Thymus (tissue), 11 donors: ENCODE results near the gene ADAT3. TPM values are rescaled to one million over a fixed set of nuclear protein-coding genes. Genes with fewer than 3 reads are reported as not detected.

Experiments
- DNase-seq, 9 donors: peaks; one replicate each; pipeline ENCODE4 v3.0.0-alpha.2; 2013; ENCODE audit warnings: low spot score in 9 of 9, low read depth in 6 of 9, missing footprints in 1 of 9
- H3K27ac ChIP-seq, 2 donors: one replicate each; pipeline ENCODE4 v1.5.1; 2013; ENCODE audit warnings: control low read depth in 1 of 2, low read depth in 1 of 2, low read length in 1 of 2, mild to moderate bottlenecking in 1 of 2, moderate library complexity in 1 of 2
- H3K27me3 ChIP-seq, 2 donors: one replicate each; pipeline ENCODE4 v1.5.1; 2013; ENCODE audit warnings: low read length in 1 of 2; ENCODE audit not compliant: control insufficient read depth in 2 of 2, insufficient read depth in 1 of 2
- H3K36me3 ChIP-seq, 2 donors: one replicate each; pipeline ENCODE4 v1.5.1; 2013; ENCODE audit warnings: low read length in 1 of 2, mild to moderate bottlenecking in 1 of 2, moderate library complexity in 1 of 2; ENCODE audit not compliant: control insufficient read depth in 2 of 2, insufficient read depth in 2 of 2
- H3K4me1 ChIP-seq, 2 donors: one replicate each; pipeline ENCODE4 v1.5.1; 2013; ENCODE audit warnings: low read length in 2 of 2; ENCODE audit not compliant: control insufficient read depth in 2 of 2, insufficient read depth in 2 of 2
- H3K4me3 ChIP-seq, 2 donors: one replicate each; pipeline ENCODE4 v1.5.1; 2013; ENCODE audit warnings: low read length in 2 of 2, control low read depth in 1 of 2, mild to moderate bottlenecking in 1 of 2
- H3K9me3 ChIP-seq, 2 donors: one replicate each; pipeline ENCODE4 v1.5.1; 2013; ENCODE audit warnings: low read length in 1 of 2, mild to moderate bottlenecking in 1 of 2; ENCODE audit not compliant: control insufficient read depth in 2 of 2, insufficient read depth in 1 of 2
- WGBS: extraction: QIAGEN DNeasy Blood & Tissue Kit; methylation state at CpG from one replicate; pipeline ENCODE4 v1.1.7; 2013; 5-methylcytosine and 5-hydroxymethylcytosine counted together
- polyA plus RNA-seq: library from polyadenylated mRNA; stranded (reverse); fragments of 200-250 nt; gene quantifications from one replicate; pipeline ENCODE4 v1.2.3, GENCODE V29; 2013
- total RNA-seq: library from RNA; stranded (reverse); fragments of 120-200 nt; gene quantifications from one replicate; pipeline ENCODE4 v1.2.4, GENCODE V29; 2013
- donor health status: healthy.

The ADAT3 gene
- total and polyA plus RNA-seq, 2 donors = 2.0 to 4.5 TPM

DNA sequence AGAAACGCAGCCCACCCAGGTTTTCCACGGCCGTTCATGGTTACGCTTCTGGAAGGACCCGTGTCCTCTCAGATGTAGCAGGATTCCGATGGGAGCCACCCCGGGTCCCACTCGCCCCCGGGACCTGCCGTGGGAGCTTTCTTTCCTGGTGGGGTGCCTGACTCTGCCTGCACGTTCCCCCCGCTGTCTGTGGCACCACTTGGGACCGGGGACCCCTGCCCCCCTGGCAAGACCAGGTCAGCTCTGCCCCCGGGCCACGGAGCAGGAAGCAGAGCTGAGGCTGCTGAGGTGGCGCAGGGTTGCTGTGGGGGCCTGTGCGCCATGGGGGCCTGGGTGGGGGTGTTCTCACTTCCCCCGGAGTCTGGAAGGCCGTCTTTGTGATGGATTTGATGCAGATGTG, 47.8 kb downstream of the ADAT3 start:
- Histone ChIP-seq H3K36me3 (peaks cover 45 to 55% of the 10 kb centered on the region in 2 donors), H3K4me1 (peaks cover 0 to 28% of the 10 kb centered on the region in 2 donors), H3K27ac (no peak overlapping the region), H3K9me3 (peaks cover 0 to 5% of the 10 kb centered on the region in 2 donors), H3K27me3 (no peaks in the 10 kb centered on the region), H3K4me3 (no peak overlapping the region)
- WGBS = 96% methylated on average over 19 of the region's 19 CpGs
- DNase-seq = no peak

GRCh38 chr19:1953441-1954094, 48.4 kb downstream of the ADAT3 start:
- DNase-seq = no peak
- H3K4me3 ChIP-seq = no peak overlapping the region
- peaks cover 0 to 28% of the 10 kb centered on the region in 2 donors for H3K4me1 ChIP-seq
- H3K27ac ChIP-seq = no peak overlapping the region
- peaks cover 45 to 54% of the 10 kb centered on the region in 2 donors for H3K36me3 ChIP-seq
- H3K27me3 ChIP-seq = no peaks in the 10 kb centered on the region
- H3K9me3 ChIP-seq = peaks cover 0 to 5% of the 10 kb centered on the region in 2 donors
- WGBS = 97% methylated on average over 32 of the region's 32 CpGs

DNA sequence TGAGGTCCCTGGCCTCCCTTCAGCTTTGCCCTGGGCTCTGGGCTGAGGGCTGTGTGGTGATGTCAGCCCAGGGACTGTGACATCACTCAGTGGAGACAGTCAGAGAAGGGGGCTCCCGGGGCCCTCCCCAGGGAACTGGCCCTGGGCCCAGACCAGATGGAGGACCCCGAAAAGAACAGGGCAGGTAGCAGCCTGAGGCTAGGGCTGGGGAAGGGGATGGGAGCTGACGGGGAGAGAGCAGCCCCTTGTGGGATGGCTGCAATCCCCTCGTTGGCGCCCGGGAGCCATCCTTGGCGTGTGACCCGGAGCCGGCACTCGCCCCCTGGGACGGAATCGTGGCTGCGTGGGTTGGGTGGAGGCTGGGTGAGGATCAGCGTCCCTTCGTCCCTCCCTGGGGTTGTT, 49.3 kb downstream of the ADAT3 start:
- 98% methylated on average over 15 of the region's 15 CpGs for WGBS
- H3K27ac ChIP-seq = no peak overlapping the region
- DNase-seq = no peak
- H3K27me3 ChIP-seq = no peaks in the 10 kb centered on the region
- no peak overlapping the region for H3K4me3 ChIP-seq
- peaks cover 0 to 28% of the 10 kb centered on the region in 2 donors for H3K4me1 ChIP-seq
- peaks cover 0 to 5% of the 10 kb centered on the region in 2 donors for H3K9me3 ChIP-seq
- peaks cover 38 to 51% of the 10 kb centered on the region in 2 donors for H3K36me3 ChIP-seq

- Histone ChIP-seq H3K27ac (peak overlapping the region in 1 of 2 donors; percentile 88), H3K9me3 (peaks cover 0 to 4% of the 10 kb centered on the region in 2 donors), H3K36me3 (peaks cover 35 to 45% of the 10 kb centered on the region in 2 donors), H3K4me1 (peaks cover 0 to 28% of the 10 kb centered on the region in 2 donors), H3K4me3 (no peak overlapping the region), H3K27me3 (no peaks in the 10 kb centered on the region)
- no peak for DNase-seq
- 92% methylated on average over 51 of the region's 51 CpGs for WGBS
Observed at GRCh38 chr19:1955171-1956121, 50.2 kb downstream of the ADAT3 start.

- Histone ChIP-seq H3K9me3 (no peaks in the 10 kb centered on the region), H3K36me3 (peaks cover 29 to 44% of the 10 kb centered on the region in 2 donors), H3K27me3 (no peaks in the 10 kb centered on the region), H3K4me3 (no peak overlapping the region), H3K4me1 (peaks cover 0 to 28% of the 10 kb centered on the region in 2 donors), H3K27ac (peak overlapping the region in 1 of 2 donors; percentile 88)
- 88% methylated on average over 12 of the region's 12 CpGs for WGBS
- peak in 8 of 9 donors; percentile 42 to 83 (median 57) for DNase-seq
Observed at GRCh38 chr19:1956122-1956494, 50.9 kb downstream of the ADAT3 start.

GRCh38 chr19:1956868-1957492, 51.8 kb downstream of the ADAT3 start:
- Histone ChIP-seq H3K4me3 (no peak overlapping the region), H3K27me3 (no peaks in the 10 kb centered on the region), H3K9me3 (peaks cover 0 to 5% of the 10 kb centered on the region in 2 donors), H3K36me3 (peaks cover 25 to 41% of the 10 kb centered on the region in 2 donors), H3K4me1 (peaks cover 0 to 28% of the 10 kb centered on the region in 2 donors), H3K27ac (peak overlapping the region in 1 of 2 donors; percentile 88)
- no peak for DNase-seq
- 97% methylated on average over 28 of the region's 28 CpGs for WGBS

GRCh38 chr19:1957562-1958248, 52.5 kb downstream of the ADAT3 start:
- 93% methylated on average over 40 of the region's 40 CpGs for WGBS
- no peak overlapping the region for H3K4me3 ChIP-seq

GRCh38 chr19:1959928-1960589, 54.9 kb downstream of the ADAT3 start:
- Histone ChIP-seq H3K36me3 (peaks cover 19 to 26% of the 10 kb centered on the region in 2 donors), H3K4me3 (no peak overlapping the region), H3K9me3 (peaks cover 0 to 5% of the 10 kb centered on the region in 2 donors), H3K27me3 (no peaks in the 10 kb centered on the region), H3K4me1 (peaks cover 0 to 28% of the 10 kb centered on the region in 2 donors), H3K27ac (no peak overlapping the region)
- WGBS = 98% methylated on average over 32 of the region's 32 CpGs
- no peak for DNase-seq

More at GRCh38 chr19:1957562-1958248, 52.5 kb downstream of the ADAT3 start:
- Histone ChIP-seq H3K27me3 (no peaks in the 10 kb centered on the region), H3K9me3 (peaks cover 0 to 5% of the 10 kb centered on the region in 2 donors), H3K27ac (no peak overlapping the region), H3K36me3 (peaks cover 22 to 40% of the 10 kb centered on the region in 2 donors), H3K4me1 (peaks cover 0 to 28% of the 10 kb centered on the region in 2 donors)
- DNase-seq = no peak
